Kidney (tissue), 14 donors: ENCODE results near the gene INTS13. TPM values are rescaled to one million over a fixed set of nuclear protein-coding genes. Genes with fewer than 3 reads are reported as not detected.

Source experiments
- DNase-seq, 5 donors: peaks; one replicate each; pipeline ENCODE4 v3.0.0-alpha.2; 2013 to 2020
- FAIRE-seq: peaks from 2 replicates; lab custom pipeline; 2012; peaks lifted over from hg19 to GRCh38; lab: Jason Lieb, UNC
- H3K27ac ChIP-seq, 2 donors: one replicate each; pipeline ENCODE4 v1.7.0; 2013; ENCODE audit warnings: low read depth in 2 of 2, low read length in 2 of 2, inconsistent platforms in 1 of 2
- H3K27me3 ChIP-seq: one replicate; pipeline ENCODE4 v1.7.1; 2013; ENCODE audit warnings: low read length, inconsistent platforms; ENCODE audit not compliant: control insufficient read depth, insufficient read depth
- H3K36me3 ChIP-seq, 3 donors: one replicate each; pipeline versions ENCODE4 v1.7.0 to v1.7.1; 2013; ENCODE audit warnings: low read length in 3 of 3, control low read depth in 1 of 3, inconsistent platforms in 1 of 3; ENCODE audit not compliant: insufficient read depth in 3 of 3, control insufficient read depth in 2 of 3
- H3K4me1 ChIP-seq, 3 donors: one replicate each; pipeline versions ENCODE4 v1.7.0 to v1.7.1; 2013; ENCODE audit warnings: low read length in 3 of 3, inconsistent platforms in 1 of 3, low read depth in 1 of 3; ENCODE audit not compliant: control insufficient read depth in 2 of 3, insufficient read depth in 2 of 3
- H3K4me3 ChIP-seq, 3 donors: one replicate each; pipeline versions ENCODE4 v1.7.0 to v1.8.1; 2013; ENCODE audit warnings: low read length in 3 of 3, control low read depth in 1 of 3, inconsistent platforms in 1 of 3
- H3K9ac ChIP-seq, 3 donors: one replicate each; pipeline versions ENCODE4 v1.7.0 to v1.7.1; 2013; ENCODE audit warnings: low read length in 3 of 3, control low read depth in 1 of 3, inconsistent platforms in 1 of 3
- H3K9me3 ChIP-seq, 3 donors: one replicate each; pipeline versions ENCODE4 v1.7.0 to v1.7.1; 2013; ENCODE audit warnings: low read length in 3 of 3, control low read depth in 1 of 3, inconsistent platforms in 1 of 3; ENCODE audit not compliant: control insufficient read depth in 2 of 3, insufficient read depth in 1 of 3
- CTCF ChIP-seq: IDR thresholded peaks from 3 replicates; pipeline ENCODE4 v1.5.1; 2012; ENCODE audit warnings: mild to moderate bottlenecking, moderate library complexity, borderline replicate concordance; ENCODE audit not compliant: insufficient read depth; ENCODE audit errors: extremely low read depth
- intact Hi-C: fragments of 100-400 bp; cut with DNase I; formaldehyde crosslinking; loops from one replicate; pipeline ENCODE4 v1.11.1; 2022
- polyA plus RNA-seq: library from polyadenylated mRNA; stranded (reverse); fragments of 350-450 nt; fragmentation: Illumina TruSeq; extraction: RNeasy Lipid Tissue Mini Kit (QIAGEN cat#74804); gene quantifications from one replicate; pipeline ENCODE4 v1.2.3, GENCODE V29; 2014; ENCODE audit warnings: low read depth, low replicate concordance; ENCODE audit not compliant: insufficient read depth
- total RNA-seq: library from RNA; stranded (reverse); fragmentation: NEBNext Ultra II Directional; extraction: Animal tissue kit (Norgen Biotek cat#: 25700); gene quantifications from one replicate; pipeline ENCODE4 v1.2.1, GENCODE V29; 2021
- donor health status: control.
- donor health status: control.
- donor health status: control.
- donor health status: control.
- donor health status: control.
- donor health status: DM: yes; HTN: yes; CAD: no.
- donor health status: Normal renal cell carcinoma (clear cell type).

Gene INTS13
- total and polyA plus RNA-seq, 2 donors from 2014 or later = 11.6 to 17.2 TPM

GRCh38 chr12:26954027-26954426 is 16.2 kb upstream of the INTS13 start:
- Histone ChIP-seq H3K9ac (no peak overlapping the region), H3K4me3 (no peak overlapping the region), H3K4me1 (peaks cover 0 to 4% (median 0%) of the 10 kb centered on the region in 3 donors), H3K9me3 (no peaks in the 10 kb centered on the region), H3K36me3 (peaks cover 0 to 8% (median 4%) of the 10 kb centered on the region in 3 donors), H3K27me3 (no peaks in the 10 kb centered on the region), H3K27ac (no peak overlapping the region)
- FAIRE-seq (no peak), DNase-seq (no peak)
- intact Hi-C loops = loop anchor here (10.0 kb wide), 1 partner anchor 51 kb away; no protein-coding TSS in a partner anchor
- TF ChIP-seq CTCF = no peak

- Histone ChIP-seq H3K27ac (no peak overlapping the region), H3K36me3 (peaks cover 0 to 8% (median 4%) of the 10 kb centered on the region in 3 donors), H3K9me3 (peaks cover 0 to 1% (median 0%) of the 10 kb centered on the region in 3 donors), H3K4me1 (peaks cover 0 to 4% (median 0%) of the 10 kb centered on the region in 3 donors), H3K4me3 (no peak overlapping the region), H3K27me3 (no peaks in the 10 kb centered on the region), H3K9ac (no peak overlapping the region)
- no peak for FAIRE-seq
- no peak for TF ChIP-seq CTCF
- peak in 2 of 5 donors; percentile 10 to 20 for DNase-seq
- intact Hi-C loops = loop anchor here (10.0 kb wide), 1 partner anchor 51 kb away; no protein-coding TSS in a partner anchor
Measured at GRCh38 chr12:26953447-26953846, 15.7 kb upstream of the INTS13 start.

- FAIRE-seq (no peak), DNase-seq (no peak)
- Histone ChIP-seq H3K9me3 (peaks cover 0 to 4% (median 0%) of the 10 kb centered on the region in 3 donors), H3K9ac (no peak overlapping the region), H3K27me3 (no peaks in the 10 kb centered on the region), H3K4me1 (peaks cover 0 to under 1% (median 0%) of the 10 kb centered on the region in 3 donors), H3K4me3 (no peak overlapping the region), H3K27ac (no peak overlapping the region), H3K36me3 (no peaks in the 10 kb centered on the region)
- no peak for TF ChIP-seq CTCF
- intact Hi-C loops = no loop called here
Measured at GRCh38 chr12:26948309-26948708, 10.5 kb upstream of the INTS13 start.

- DNase-seq (no peak), FAIRE-seq (no peak)
- Histone ChIP-seq H3K4me1 (peaks cover 0 to 13% (median 2%) of the 10 kb centered on the region in 3 donors), H3K36me3 (no peaks in the 10 kb centered on the region), H3K27ac (no peak overlapping the region), H3K4me3 (no peak overlapping the region), H3K9me3 (no peaks in the 10 kb centered on the region), H3K9ac (peak overlapping the region in 1 of 3 donors; percentile 17), H3K27me3 (no peaks in the 10 kb centered on the region)
- intact Hi-C loops = no loop called here
- TF ChIP-seq CTCF = no peak
Measured at GRCh38 chr12:26941215-26941594, 3.4 kb upstream of the INTS13 start.
